Measurements from ENCODE around the gene CDC42BPB.

The CDC42BPB gene

GRCh38 chr14:102991376-102991775, 66.0 kb downstream of the CDC42BPB start:
- DNase-seq (ENCODE audit: low spot score), result no peak

GRCh38 chr14:102988054-102988453, 69.3 kb downstream of the CDC42BPB start:
- DNase-seq (ENCODE audit: low spot score), result no peak

GRCh38 chr14:102986810-102987579, 70.4 kb downstream of the CDC42BPB start:
- no peak for DNase-seq (ENCODE audit: low spot score)

GRCh38 chr14:102985665-102986064, 71.7 kb downstream of the CDC42BPB start:
- no peak for DNase-seq (ENCODE audit: low spot score)

DNA sequence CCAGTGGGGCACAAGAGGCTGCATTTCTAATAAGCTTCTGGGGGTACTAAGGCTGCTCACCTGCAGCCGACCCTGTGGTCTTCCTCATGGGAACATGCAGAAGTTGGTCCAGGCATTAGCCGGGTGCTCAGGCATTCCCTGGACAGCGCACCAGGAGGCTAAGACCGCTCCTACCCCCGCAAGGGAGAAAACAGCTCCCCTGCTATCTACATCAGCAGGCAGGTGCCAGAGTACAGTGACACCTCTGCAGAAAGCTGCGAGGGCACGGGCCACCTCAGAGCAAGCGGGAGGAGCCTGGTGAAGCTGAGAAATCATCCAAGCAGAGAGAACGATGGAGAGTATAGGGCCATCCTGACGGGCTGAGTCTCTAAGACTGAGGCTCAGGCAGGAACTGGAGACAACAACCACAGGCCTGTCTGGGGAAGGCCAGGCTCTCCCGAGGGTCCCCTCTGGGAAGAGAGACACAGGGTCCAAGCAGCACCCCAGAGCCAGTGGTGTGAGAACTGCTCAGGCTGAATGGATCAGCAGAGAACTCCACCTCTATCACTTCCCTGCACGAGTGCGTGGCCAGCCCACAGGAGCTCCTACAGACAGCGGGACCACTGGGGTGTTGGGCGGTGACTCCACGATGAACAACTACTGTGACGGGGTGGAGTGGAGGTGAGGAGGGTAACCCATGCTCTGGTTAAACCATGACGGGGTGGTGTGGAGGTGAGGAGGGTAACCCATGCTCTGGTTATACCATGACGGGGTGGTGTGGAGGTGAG, 72.8 kb downstream of the CDC42BPB start:
- DNase-seq (ENCODE audit: low spot score), result no peak

- DNase-seq (ENCODE audit: low spot score), result no peak
Observed at GRCh38 chr14:102983496-102983895, 73.9 kb downstream of the CDC42BPB start.

DNA sequence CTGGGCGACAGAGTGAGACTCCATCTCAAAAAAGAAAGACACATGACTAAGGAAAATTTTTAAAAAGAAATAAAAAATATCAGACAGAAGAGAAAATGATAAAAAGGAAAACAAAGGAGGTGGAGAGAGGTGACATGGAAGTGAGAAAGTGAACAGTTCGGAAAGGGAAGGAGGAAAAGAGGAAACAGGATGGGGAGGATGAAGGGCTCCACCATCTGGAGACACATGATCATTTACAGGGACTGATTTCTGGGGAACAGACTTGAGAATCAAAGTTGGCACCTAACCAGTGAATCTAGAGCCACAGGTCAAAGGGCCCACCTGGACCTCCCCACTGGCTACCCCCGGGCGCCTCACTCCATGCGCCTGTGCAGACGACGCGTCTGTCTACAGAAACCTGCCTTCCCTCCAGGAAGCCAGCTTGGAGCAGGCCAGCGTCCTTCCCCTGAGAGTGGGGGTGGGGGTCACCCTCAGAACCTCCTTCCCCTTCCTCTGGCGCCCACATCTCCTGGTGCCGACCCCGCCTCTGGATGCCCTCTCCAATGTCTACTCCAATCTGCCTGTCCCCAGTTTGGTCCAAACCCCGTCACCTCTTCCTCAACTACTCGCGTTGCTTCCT, 74.4 kb downstream of the CDC42BPB start:
- DNase-seq (ENCODE audit: low spot score), result no peak

DNA sequence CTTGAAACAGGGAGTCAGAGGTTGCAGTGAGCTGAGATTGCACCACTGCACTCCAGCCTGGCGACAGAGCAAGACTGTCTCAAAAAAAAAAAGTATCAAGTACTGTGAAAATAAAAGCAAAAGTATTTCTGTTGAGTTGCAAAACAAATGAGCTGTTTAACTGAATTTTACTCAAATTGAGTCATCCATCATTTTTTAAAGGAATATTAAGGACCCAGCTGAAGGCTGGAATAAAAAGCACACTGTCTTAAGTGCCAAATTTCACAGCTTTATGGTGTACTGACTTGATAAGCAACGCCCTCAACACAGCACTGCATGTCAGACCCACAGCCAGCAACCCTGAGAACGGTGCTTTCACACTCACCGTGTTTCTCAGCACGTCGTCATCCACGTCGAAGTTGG, 76.9 kb downstream of the CDC42BPB start:
- no peak for DNase-seq (ENCODE audit: low spot score)

GRCh38 chr14:102979406-102979805, 77.9 kb downstream of the CDC42BPB start:
- no peak for DNase-seq (ENCODE audit: low spot score)

- DNase-seq (ENCODE audit: low spot score), result no peak
Observed at GRCh38 chr14:102977475-102977874, 79.9 kb downstream of the CDC42BPB start.

GRCh38 chr14:102975662-102976061, 81.7 kb downstream of the CDC42BPB start:
- no peak for DNase-seq (ENCODE audit: low spot score)

DNA sequence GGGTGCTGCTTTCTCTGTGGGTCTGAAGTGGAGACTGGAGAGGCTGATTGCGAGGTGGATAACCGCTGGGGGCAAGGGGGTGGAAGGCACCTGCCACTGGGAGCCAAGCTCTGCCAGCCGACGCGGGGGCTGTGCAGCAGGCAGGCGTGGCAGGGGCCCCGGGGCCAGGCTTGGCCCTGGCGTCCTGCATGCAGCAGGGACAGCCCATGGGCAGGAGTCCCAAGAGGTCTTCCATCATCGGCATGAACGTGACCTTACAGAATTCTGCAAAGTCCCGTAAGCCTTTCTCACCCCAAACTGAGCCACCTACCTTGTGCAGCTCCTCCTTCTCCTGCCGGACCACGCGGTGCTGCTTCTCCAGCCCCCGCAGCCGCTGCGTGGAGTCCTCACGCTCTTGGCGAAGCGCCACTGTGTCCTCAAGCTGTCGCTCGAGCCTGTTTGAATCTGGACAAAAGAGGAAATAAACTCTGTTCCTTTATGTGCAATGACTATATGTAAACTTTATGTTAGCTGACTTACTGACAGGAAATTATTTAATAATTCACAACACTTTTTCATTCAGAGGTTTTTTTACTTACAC, 83.6 kb downstream of the CDC42BPB start:
- no peak for DNase-seq (ENCODE audit: low spot score)

DNA sequence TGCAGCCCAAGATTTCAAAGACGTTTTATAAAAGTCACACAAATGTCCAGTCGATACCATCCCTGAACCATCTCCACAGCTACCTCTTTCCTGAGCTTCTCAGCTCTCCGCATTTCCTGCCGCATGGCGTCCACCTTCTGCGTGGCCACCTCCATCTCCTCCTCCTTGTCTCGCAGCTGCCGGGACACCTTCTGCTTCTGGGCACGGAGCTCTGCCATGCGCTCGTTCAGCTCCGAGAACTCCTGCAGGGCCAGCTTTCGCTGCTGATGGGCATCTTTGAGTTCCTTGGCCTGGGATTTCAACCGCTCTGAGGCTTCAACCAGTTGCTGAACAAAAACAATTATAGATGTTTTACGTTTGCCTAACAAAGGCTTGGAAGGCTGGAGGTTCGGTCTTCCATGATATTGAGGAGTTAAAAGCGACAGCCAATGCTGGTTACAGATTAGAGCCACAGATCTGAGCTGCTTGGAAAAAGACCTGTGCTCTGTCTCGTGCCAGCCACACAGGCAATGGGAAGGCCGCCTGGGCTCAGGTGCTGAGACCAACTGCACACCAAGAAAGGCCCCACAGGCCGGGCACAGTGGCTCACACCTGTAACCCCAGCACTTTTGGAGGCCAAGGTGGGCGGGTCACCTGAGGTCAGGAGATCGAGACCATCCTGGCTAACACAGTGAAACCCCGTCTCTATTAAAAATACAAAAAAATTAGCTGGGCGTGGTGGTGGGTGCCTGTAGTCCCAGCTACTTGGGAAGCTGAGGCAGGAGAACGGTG, 85.3 kb downstream of the CDC42BPB start:
- DNase-seq (ENCODE audit: low spot score), result no peak

DNA sequence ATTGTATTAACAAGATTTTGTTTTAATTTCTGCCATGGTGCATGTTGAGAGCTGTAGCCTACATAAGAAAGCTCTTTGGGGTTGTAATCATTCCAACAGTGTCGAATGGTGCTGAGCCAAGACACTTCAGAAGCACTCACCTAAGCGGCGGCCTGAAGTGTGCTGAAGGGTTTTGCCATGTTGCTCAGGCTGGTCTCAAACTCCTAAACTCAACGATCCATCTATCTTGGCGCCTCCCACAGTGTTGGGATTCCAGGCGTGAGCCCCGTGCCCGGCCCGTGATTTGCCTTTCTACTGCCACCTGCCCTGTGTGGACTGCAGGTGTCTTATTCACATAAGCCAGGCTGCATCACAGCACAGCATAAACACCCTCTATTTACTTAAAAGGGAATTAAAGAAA, 86.0 kb downstream of the CDC42BPB start:
- no peak for DNase-seq (ENCODE audit: low spot score)

DNA sequence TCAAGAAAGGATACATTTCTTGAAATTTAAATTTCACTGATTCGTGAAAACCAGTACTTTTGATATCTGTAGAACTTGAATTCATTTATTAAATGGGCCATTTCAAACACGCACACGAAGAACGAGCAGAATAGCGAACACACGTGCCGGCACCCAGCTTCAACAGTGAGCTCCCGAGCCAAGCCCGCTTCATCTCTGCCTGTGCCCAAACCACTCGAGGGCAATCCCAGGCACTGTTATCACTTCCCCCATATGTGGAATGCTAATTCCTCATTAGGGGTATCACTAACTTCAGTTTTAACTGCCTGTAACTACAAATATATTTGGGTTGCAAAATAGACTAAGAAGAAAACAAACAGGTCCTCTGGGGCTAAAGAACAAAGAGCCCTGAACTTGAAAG, 86.9 kb downstream of the CDC42BPB start:
- DNase-seq (ENCODE audit: low spot score), result no peak

- no peak for DNase-seq (ENCODE audit: low spot score)
Observed at GRCh38 chr14:102969901-102970300, 87.4 kb downstream of the CDC42BPB start.

- no peak for DNase-seq (ENCODE audit: low spot score)
Observed at GRCh38 chr14:102969060-102969791, 88.1 kb downstream of the CDC42BPB start.

DNA sequence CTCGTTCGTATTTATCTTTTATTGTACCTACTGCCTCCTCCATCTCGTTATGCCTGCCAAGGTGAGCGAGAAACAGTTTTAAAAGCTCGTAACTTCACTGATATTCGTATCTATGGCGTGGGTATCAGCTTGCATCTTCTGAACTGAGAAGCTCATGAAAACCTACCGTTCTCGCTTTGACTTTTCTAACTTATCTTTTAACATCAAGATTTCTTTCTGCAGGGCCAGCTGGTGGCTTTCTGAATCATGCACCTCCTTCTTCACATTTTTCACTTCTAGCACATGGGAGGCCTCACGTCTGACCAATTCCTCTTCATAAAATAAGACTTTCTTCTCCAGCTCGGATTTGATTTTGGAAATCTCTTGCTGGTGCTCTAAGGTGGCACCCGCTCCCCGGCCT, 89.0 kb downstream of the CDC42BPB start:
- no peak for DNase-seq (ENCODE audit: low spot score)

DNA sequence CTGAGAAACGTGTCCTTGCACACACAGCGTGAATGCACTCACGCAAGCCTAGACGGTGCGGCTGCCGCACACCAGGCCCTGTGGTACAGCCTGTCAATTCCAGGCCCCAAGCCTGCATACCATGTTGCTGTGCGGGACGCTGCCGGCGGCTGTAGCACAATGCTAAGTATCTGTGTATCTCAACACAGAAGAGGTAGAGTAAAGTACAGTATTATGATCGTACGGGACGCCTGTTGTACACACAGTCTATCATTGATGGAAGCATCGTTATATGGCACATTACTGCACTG, 89.9 kb downstream of the CDC42BPB start:
- DNase-seq (ENCODE audit: low spot score), result no peak

- DNase-seq (ENCODE audit: low spot score), result no peak
Observed at GRCh38 chr14:102966681-102967505, 90.5 kb downstream of the CDC42BPB start.

Measured in hematopoietic multipotent progenitor cell treated with erythropoietin and hydrocortisone succinate and interleukin-3 and kit ligand, for 15 days (in vitro differentiated cells).